GM19397 (cell line): ENCODE data around the gene CFAP74.
"Not testable (repeated sequence)": the region's sequence is repeated elsewhere in the genome, so short reads cannot be mapped to it uniquely, and the experiment has no call there.

Source experiments
- ATAC-seq: cut with Tn5 transposase; IDR thresholded peaks from one replicate; pipeline ENCODE4 v1.9.1; 2021; ENCODE audit warnings: mild to moderate bottlenecking, moderate library complexity; ENCODE audit not compliant: unreplicated experiment

Gene CFAP74

GRCh38 chr1:1987142-1987510, 16.5 kb downstream of the CFAP74 start:
- ATAC-seq: no peak

GRCh38 chr1:1986451-1987141, 17.0 kb downstream of the CFAP74 start:
- no peak for ATAC-seq

- no peak for ATAC-seq
Observed at GRCh38 chr1:1985375-1986050, 18.1 kb downstream of the CFAP74 start.

- no peak for ATAC-seq
Observed at GRCh38 chr1:1984560-1985070, 19.0 kb downstream of the CFAP74 start.

GRCh38 chr1:1982379-1983232, 21.0 kb downstream of the CFAP74 start:
- no peak for ATAC-seq

- not testable (repeated sequence) for ATAC-seq
Observed at GRCh38 chr1:1981631-1982327, 21.8 kb downstream of the CFAP74 start.

GRCh38 chr1:1981142-1981500, 22.5 kb downstream of the CFAP74 start:
- no peak for ATAC-seq

GRCh38 chr1:1980467-1981141, 23.0 kb downstream of the CFAP74 start:
- no peak for ATAC-seq

GRCh38 chr1:1979482-1980165, 24.0 kb downstream of the CFAP74 start:
- no peak for ATAC-seq

GRCh38 chr1:1978690-1979481, 24.7 kb downstream of the CFAP74 start:
- not testable (repeated sequence) for ATAC-seq

- no peak for ATAC-seq
Observed at GRCh38 chr1:1978108-1978507, 25.5 kb downstream of the CFAP74 start.

GRCh38 chr1:1976031-1976430, 27.6 kb downstream of the CFAP74 start:
- no peak for ATAC-seq

- no peak for ATAC-seq
Observed at GRCh38 chr1:1975535-1975934, 28.1 kb downstream of the CFAP74 start.

GRCh38 chr1:1974834-1975233, 28.8 kb downstream of the CFAP74 start:
- ATAC-seq: no peak

GRCh38 chr1:1973716-1974642, 29.6 kb downstream of the CFAP74 start:
- ATAC-seq: no peak

GRCh38 chr1:1972976-1973715, 30.4 kb downstream of the CFAP74 start:
- no peak for ATAC-seq

GRCh38 chr1:1971688-1972087, 31.9 kb downstream of the CFAP74 start:
- ATAC-seq: no peak
